ENCODE data around the gene TMEM81.

DNA sequence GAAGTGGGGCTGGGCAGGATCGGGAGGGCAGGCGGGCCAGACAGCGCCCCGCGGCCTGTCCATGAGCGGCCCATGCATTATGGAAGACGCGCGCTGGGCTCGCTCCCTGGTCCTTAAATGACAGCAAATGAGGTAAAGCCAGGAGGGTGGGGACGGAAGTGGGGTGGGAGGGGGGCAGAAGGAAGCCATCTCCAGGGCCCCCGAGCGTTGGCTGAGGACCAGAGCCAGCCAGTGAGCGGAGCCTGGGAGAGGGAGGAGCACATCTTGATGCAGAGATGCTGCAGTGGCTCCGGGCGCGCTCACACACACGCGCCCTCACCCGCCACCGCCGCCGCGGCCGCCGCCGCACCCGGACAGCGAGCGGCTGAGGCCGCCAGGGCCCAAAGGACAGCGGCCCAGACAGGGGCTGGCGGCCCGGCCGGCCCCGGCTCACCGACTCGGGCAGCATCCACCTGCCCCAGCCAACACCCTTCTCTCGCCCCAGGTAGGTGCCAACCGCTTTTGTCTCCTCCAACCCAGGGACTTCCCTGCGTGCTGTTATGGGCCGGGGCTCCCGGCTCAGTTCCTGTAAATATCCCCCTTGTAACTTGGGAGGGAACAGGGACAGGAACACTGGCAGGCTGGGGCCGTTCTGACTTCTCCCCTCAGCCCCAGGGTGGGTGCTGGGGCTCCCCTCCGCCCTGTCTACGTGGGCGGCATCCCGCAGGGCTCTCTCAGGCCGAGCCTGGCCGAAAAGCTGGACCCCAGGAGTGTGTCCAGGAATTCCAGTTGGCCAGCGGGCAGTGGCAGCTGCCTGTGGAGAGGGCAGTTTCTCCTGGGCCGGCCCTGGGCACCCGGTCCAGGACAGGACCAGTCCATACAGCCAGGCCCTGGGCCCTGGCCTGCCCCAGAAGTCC is 41.1 kb downstream of the TMEM81 start, which contains the start of gene CNTN2:
- TF ChIP-seq EZH2 (IDR thresholded peaks at IDR 0.05; ENCODE audit: borderline replicate concordance, control insufficient read depth, low read depth, low read length) (no peak), NR2C2 (IDR thresholded peaks at IDR 0.05; ENCODE audit: borderline replicate concordance, control insufficient read depth, insufficient read length, low read depth) (no peak), ESRRA (IDR thresholded peaks at IDR 0.05; ENCODE audit: low read length) (no peak), NR2F1 (conservative IDR thresholded peaks at IDR 0.05) (no peak), BCL11A (IDR thresholded peaks at IDR 0.05; ENCODE audit: low read depth, low read length) (no peak), RAD21 (IDR thresholded peaks at IDR 0.05; ENCODE audit: insufficient read depth, low read depth, low read length) (no peak)
- TF ChIP-seq, protein P1, sequence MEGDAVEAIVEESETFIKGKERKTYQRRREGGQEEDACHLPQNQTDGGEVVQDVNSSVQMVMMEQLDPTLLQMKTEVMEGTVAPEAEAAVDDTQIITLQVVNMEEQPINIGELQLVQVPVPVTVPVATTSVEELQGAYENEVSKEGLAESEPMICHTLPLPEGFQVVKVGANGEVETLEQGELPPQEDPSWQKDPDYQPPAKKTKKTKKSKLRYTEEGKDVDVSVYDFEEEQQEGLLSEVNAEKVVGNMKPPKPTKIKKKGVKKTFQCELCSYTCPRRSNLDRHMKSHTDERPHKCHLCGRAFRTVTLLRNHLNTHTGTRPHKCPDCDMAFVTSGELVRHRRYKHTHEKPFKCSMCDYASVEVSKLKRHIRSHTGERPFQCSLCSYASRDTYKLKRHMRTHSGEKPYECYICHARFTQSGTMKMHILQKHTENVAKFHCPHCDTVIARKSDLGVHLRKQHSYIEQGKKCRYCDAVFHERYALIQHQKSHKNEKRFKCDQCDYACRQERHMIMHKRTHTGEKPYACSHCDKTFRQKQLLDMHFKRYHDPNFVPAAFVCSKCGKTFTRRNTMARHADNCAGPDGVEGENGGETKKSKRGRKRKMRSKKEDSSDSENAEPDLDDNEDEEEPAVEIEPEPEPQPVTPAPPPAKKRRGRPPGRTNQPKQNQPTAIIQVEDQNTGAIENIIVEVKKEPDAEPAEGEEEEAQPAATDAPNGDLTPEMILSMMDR (IDR thresholded peaks at IDR 0.05 in 2 of 3, conservative IDR thresholded peaks at IDR 0.05 in 1 of 3; ENCODE audit: control insufficient read depth in 2 of 3, extremely low read depth in 1 of 3, insufficient read depth in 1 of 3, low read depth in 3 of 3, low read length in 3 of 3): no peak

All from GM12878 (cell line).